Measurements from ENCODE around the gene TAF3. TPM values are rescaled to one million over a fixed set of nuclear protein-coding genes. Genes with fewer than 3 reads are reported as not detected.
A peak's percentile ranks its signal among the peaks of the same experiment; 100 is the strongest.

The TAF3 gene
- total RNA-seq, 1 donor from 2014 or later = 4.8 TPM

GRCh38 chr10:7832060-7832459, 13.8 kb downstream of the TAF3 start:
- no peak for TF ChIP-seq CTCF (conservative IDR thresholded peaks at IDR 0.05; ENCODE audit: low read depth, low read length)
- no peak for DNase-seq (ENCODE audit: low read depth)
- no peak overlapping the region for H3K4me3 ChIP-seq (ENCODE audit: low read depth, low read length)

GRCh38 chr10:7833210-7833609, 14.9 kb downstream of the TAF3 start:
- TF ChIP-seq CTCF (conservative IDR thresholded peaks at IDR 0.05; ENCODE audit: low read depth, low read length) = no peak
- no peak overlapping the region for H3K4me3 ChIP-seq (ENCODE audit: low read depth, low read length)
- DNase-seq (ENCODE audit: low read depth) = no peak

- no peak for DNase-seq (ENCODE audit: low read depth)
- no peak overlapping the region for H3K4me3 ChIP-seq (ENCODE audit: low read depth, low read length)
- TF ChIP-seq CTCF (conservative IDR thresholded peaks at IDR 0.05; ENCODE audit: low read depth, low read length) = no peak
These were observed 16.0 kb downstream of the TAF3 start for GRCh38 chr10:7834262-7834661.

GRCh38 chr10:7836571-7836970, 18.3 kb downstream of the TAF3 start:
- H3K4me3 ChIP-seq (ENCODE audit: low read depth, low read length) = no peak overlapping the region
- no peak for TF ChIP-seq CTCF (conservative IDR thresholded peaks at IDR 0.05; ENCODE audit: low read depth, low read length)
- DNase-seq (ENCODE audit: low read depth) = no peak

- DNase-seq (ENCODE audit: low read depth) = no peak
- no peak overlapping the region for H3K4me3 ChIP-seq (ENCODE audit: low read depth, low read length)
- no peak for TF ChIP-seq CTCF (conservative IDR thresholded peaks at IDR 0.05; ENCODE audit: low read depth, low read length)
These were observed 28.3 kb downstream of the TAF3 start for GRCh38 chr10:7846591-7846990.

GRCh38 chr10:7853226-7853842, 35.0 kb downstream of the TAF3 start:
- no peak for DNase-seq (ENCODE audit: low read depth)
- no peak overlapping the region for H3K4me3 ChIP-seq (ENCODE audit: low read depth, low read length)
- TF ChIP-seq CTCF (conservative IDR thresholded peaks at IDR 0.05; ENCODE audit: low read depth, low read length) = no peak

- no peak for TF ChIP-seq CTCF (conservative IDR thresholded peaks at IDR 0.05; ENCODE audit: low read depth, low read length)
- DNase-seq (ENCODE audit: low read depth) = peak; percentile 18
- no peak overlapping the region for H3K4me3 ChIP-seq (ENCODE audit: low read depth, low read length)
These were observed 35.6 kb downstream of the TAF3 start for GRCh38 chr10:7853890-7854289.

Measured in epithelial cell of proximal tubule (primary cell).